GM21717 (cell line): ENCODE results near the gene KLHL30.

ENCODE experiments used
- ATAC-seq: cut with Tn5 transposase; IDR thresholded peaks from one replicate; pipeline ENCODE4 v1.9.1; 2021; ENCODE audit warnings: mild to moderate bottlenecking, moderate library complexity; ENCODE audit not compliant: unreplicated experiment

KLHL30 gene

GRCh38 chr2:238144262-238144661 lies 5.8 kb downstream of the KLHL30 start:
- no peak for ATAC-seq

- ATAC-seq: no peak
These were observed 6.6 kb downstream of the KLHL30 start for GRCh38 chr2:238145046-238145445.

- no peak for ATAC-seq
These were observed 7.4 kb downstream of the KLHL30 start for GRCh38 chr2:238145851-238146250.

GRCh38 chr2:238146884-238147544 lies 8.5 kb downstream of the KLHL30 start:
- ATAC-seq: no peak

GRCh38 chr2:238148981-238149380 lies 10.5 kb downstream of the KLHL30 start:
- ATAC-seq: no peak

GRCh38 chr2:238149841-238150572 lies 11.5 kb downstream of the KLHL30 start:
- no peak for ATAC-seq

GRCh38 chr2:238150686-238151085 lies 12.2 kb downstream of the KLHL30 start:
- no peak for ATAC-seq

GRCh38 chr2:238151205-238151604 lies 12.7 kb downstream of the KLHL30 start:
- no peak for ATAC-seq

- ATAC-seq: no peak
These were observed 13.3 kb downstream of the KLHL30 start for GRCh38 chr2:238151628-238152235.

GRCh38 chr2:238152771-238153688 lies 14.6 kb downstream of the KLHL30 start:
- ATAC-seq: no peak

- ATAC-seq: no peak
These were observed 16.1 kb downstream of the KLHL30 start for GRCh38 chr2:238154570-238154969.

GRCh38 chr2:238155051-238155760 lies 16.7 kb downstream of the KLHL30 start:
- no peak for ATAC-seq

GRCh38 chr2:238155761-238156694 lies 17.6 kb downstream of the KLHL30 start:
- no peak for ATAC-seq

GRCh38 chr2:238157506-238158017 lies 19.1 kb downstream of the KLHL30 start:
- ATAC-seq: no peak

- ATAC-seq: no peak
These were observed 19.6 kb downstream of the KLHL30 start for GRCh38 chr2:238158018-238158508.

GRCh38 chr2:238158509-238159070 lies 20.1 kb downstream of the KLHL30 start, which contains the start of gene ERFE:
Gene ERFE (plus strand): TSS chr2:238158970. CDS start chr2:238159008, 38 bp downstream.
- no peak for ATAC-seq

GRCh38 chr2:238159071-238159539 lies 20.6 kb downstream of the KLHL30 start:
- no peak for ATAC-seq

GRCh38 chr2:238159661-238160205 lies 21.3 kb downstream of the KLHL30 start:
- no peak for ATAC-seq
